ENCODE data around the gene CCL3.
"Not testable (repeated sequence)": the region's sequence is repeated elsewhere in the genome, so short reads cannot be mapped to it uniquely, and the experiment has no call there.

The CCL3 gene

DNA sequence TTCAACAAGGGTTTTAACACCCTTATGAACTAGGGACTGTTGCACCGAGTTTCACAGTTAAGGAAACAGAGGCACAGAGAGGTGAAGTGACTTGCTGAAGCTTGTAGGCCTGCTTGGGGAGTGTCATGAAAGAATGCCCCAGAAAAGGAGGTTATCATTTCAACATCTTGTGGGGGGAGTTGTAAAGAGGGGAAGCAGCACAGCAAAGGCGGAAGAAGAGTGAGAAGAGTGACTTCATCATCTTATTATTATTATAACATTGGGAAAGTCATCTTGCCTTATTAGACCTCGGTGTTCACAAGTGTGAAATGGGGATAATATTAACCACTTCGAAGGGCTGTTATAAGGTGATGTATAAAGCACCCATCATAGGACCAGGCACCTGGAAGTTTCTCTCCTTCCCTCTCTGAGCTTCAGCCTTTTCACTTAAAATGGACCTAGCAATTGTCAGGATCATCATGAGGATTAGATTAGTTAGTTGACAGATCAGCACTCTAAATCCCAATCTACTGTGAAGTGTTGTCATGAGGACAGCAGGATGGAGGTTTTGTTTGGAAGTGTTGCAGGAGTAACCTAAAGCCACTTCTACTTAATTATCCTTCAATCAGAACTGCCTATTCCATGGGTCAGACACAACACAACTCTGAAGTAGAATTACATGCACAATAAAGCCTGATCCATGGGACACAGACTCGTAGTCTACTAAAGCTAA, 16.0 kb upstream of the CCL3 start:
- TF ChIP-seq, protein P1, sequence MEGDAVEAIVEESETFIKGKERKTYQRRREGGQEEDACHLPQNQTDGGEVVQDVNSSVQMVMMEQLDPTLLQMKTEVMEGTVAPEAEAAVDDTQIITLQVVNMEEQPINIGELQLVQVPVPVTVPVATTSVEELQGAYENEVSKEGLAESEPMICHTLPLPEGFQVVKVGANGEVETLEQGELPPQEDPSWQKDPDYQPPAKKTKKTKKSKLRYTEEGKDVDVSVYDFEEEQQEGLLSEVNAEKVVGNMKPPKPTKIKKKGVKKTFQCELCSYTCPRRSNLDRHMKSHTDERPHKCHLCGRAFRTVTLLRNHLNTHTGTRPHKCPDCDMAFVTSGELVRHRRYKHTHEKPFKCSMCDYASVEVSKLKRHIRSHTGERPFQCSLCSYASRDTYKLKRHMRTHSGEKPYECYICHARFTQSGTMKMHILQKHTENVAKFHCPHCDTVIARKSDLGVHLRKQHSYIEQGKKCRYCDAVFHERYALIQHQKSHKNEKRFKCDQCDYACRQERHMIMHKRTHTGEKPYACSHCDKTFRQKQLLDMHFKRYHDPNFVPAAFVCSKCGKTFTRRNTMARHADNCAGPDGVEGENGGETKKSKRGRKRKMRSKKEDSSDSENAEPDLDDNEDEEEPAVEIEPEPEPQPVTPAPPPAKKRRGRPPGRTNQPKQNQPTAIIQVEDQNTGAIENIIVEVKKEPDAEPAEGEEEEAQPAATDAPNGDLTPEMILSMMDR (IDR thresholded peaks at IDR 0.05; ENCODE audit: extremely low read depth, insufficient read depth, missing control alignments) = no peak
- in situ Hi-C loops (cut with MboI; ENCODE audit: low pct_unique_long_range_greater_than_20kb, low sequenced_read_pairs, unreplicated experiment) = no loop called here
- DNase-seq (ENCODE audit: low spot score) = no peak

DNA sequence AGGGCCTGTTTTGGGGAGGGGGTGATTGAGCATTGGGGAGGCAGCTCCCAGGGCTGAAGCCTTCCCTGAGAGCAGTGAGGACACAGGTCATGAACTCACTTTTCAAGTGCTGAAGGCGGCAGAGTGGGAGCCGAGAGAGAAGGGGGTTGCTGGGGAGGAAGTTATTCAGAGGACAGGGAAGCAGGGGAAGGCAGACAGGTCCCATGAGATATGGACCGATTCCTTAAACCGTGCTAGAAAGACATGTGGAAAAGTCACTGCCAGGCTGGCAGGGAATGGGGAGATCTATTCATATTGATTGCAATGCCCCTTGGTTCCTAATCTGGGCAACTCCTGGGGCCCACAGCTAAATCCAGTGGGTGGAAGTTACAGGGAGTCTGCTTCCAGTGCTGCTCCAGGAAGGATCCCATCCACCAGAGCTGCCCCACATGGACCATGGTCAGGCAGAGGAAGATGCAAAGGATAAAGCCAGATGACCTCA, 14.8 kb upstream of the CCL3 start:
- DNase-seq (ENCODE audit: low spot score) = no peak
- TF ChIP-seq, protein P1 (IDR thresholded peaks at IDR 0.05; ENCODE audit: extremely low read depth, insufficient read depth, missing control alignments) = no peak
- in situ Hi-C loops (cut with MboI; ENCODE audit: low pct_unique_long_range_greater_than_20kb, low sequenced_read_pairs, unreplicated experiment) = no loop called here

DNA sequence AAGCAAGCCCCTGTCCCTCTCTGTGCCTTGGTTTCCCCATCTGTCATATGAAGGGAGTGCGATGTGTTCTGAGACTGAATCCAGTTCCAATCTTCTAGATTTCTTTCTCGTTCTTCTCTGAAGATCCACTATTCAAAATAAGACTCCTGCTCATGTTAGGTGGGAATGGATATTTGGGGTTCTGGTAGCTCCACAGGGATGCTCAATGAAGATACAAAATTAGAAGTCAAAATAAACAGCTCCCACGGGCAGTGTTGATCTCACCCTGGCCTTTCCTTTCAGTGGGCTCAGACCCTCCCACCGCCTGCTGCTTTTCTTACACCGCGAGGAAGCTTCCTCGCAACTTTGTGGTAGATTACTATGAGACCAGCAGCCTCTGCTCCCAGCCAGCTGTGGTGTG, 14.3 kb upstream of the CCL3 start:
- DNase-seq (ENCODE audit: low spot score); in situ Hi-C loops (cut with MboI; ENCODE audit: low pct_unique_long_range_greater_than_20kb, low sequenced_read_pairs, unreplicated experiment): not testable (repeated sequence)

DNA sequence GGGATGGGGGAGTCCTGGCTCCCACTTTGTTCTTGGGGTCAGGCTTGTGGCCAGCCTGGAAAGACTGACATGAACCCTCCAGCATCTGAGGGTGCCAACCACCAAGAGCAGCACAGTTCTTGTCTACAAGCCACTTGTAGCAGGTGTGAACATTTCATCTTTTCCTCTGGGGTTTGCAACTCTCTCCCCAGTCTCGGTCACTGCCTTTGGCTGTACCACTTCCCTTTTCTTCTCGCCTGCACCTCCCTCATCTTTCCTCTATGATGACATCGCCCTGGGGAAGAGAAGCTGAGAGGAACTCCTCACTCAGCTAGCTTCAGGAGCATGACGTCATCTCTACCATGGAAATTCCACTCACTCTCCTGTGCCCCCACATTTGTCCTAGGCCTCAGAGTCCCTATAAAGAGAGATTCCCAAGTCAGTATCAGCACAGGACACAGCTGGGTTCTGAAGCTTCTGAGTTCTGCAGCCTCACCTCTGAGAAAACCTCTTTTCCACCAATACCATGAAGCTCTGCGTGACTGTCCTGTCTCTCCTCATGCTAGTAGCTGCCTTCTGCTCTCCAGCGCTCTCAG, 13.5 kb upstream of the CCL3 start, which contains the start of gene CCL4:
Gene CCL4, plus strand, starts transcription at position 427 of the 575 bp plus-strand sequence. Its CDS starts 79 bp downstream, at position 506.
- in situ Hi-C loops (cut with MboI; ENCODE audit: low pct_unique_long_range_greater_than_20kb, low sequenced_read_pairs, unreplicated experiment); DNase-seq (ENCODE audit: low spot score): not testable (repeated sequence)

DNA sequence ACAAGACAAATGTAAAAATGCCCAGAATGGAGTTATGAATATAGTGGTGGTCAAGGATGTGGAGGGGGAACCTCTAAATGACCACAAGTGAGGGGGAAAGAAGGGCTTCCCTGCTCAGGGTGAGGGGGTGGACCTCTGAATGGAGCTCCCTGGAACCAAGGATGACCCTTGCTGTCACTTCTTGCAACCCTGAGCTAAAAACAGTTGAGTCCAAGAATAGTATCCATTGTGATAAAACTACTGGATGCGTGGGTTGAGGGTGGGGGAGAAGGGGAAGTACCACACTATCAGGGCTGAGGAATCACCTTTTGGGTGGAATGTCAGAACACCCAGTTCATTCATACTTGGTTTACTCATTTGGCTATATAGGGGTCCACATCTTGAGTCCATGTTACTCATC, 9.1 kb upstream of the CCL3 start:
- in situ Hi-C loops (cut with MboI; ENCODE audit: low pct_unique_long_range_greater_than_20kb, low sequenced_read_pairs, unreplicated experiment) = not testable (repeated sequence)

DNA sequence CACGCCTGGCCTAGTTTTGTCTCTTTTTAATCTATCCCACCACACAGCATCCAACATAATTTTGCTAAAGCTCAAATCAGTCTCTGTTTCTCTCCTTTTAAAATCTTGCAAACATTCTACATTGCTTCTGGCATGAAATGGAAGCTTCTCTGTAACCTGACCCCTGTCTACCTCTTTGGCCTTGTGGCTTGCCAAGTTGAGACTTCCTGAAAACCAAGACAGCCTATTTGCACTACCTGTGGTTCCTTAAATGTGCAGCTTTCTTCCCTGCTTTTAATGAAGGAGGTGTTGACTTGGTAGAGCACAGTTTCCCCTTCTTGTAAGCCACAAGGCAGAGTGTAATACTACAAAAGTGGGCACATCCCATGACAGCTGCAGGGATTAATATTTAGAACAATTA, 6.0 kb upstream of the CCL3 start:
- in situ Hi-C loops (cut with MboI; ENCODE audit: low pct_unique_long_range_greater_than_20kb, low sequenced_read_pairs, unreplicated experiment) = no loop called here
- DNase-seq (ENCODE audit: low spot score) = no peak
- TF ChIP-seq, protein P1 (IDR thresholded peaks at IDR 0.05; ENCODE audit: extremely low read depth, insufficient read depth, missing control alignments) = no peak

More for the DNA sequence above, 9.1 kb upstream of the CCL3 start:
- not testable (repeated sequence) for DNase-seq (ENCODE audit: low spot score)

DNA sequence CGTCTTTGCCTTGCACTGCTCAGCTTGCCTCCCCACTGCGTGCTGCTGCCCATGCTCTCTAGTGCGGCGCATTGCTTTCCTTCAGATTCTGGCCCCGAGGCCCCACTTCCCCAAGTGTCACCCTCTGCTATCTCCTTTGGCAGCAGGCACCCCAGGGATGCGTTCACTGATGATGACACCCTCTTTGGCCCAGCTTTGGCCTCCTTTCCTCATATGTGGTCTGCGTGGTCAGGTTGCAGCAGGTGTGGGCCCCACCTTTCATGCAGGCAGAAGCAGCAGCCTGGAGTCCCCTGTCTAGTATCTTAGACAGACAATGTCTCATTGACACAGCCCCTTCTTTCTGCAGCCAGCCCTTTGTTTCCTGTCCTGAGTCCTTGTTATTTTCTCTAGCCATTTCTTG, 4.8 kb upstream of the CCL3 start:
- no peak for DNase-seq (ENCODE audit: low spot score)
- in situ Hi-C loops (cut with MboI; ENCODE audit: low pct_unique_long_range_greater_than_20kb, low sequenced_read_pairs, unreplicated experiment) = no loop called here
- TF ChIP-seq, protein P1 (IDR thresholded peaks at IDR 0.05; ENCODE audit: extremely low read depth, insufficient read depth, missing control alignments) = no peak

DNA sequence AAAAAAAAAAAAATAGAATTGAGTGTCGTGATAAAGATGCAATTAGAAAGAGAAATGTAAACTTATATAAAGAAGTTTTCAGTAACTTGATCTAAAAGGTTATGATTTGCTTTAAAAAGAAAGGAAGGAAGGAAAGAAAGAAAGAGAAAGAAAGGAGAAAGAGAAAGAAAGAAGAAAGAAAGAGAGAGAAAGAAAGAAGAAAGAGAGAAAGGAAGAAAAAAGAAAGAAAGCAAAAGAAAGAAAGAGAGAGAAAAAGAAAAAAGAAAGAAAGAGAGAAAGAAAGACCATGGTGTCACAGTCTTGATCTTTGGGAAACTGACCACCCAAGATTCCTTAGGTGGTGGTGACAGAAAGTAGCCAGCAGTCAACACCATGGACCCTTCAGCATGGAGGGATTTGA, 4.3 kb upstream of the CCL3 start:
- TF ChIP-seq, protein P1 (IDR thresholded peaks at IDR 0.05; ENCODE audit: extremely low read depth, insufficient read depth, missing control alignments) = no peak
- in situ Hi-C loops (cut with MboI; ENCODE audit: low pct_unique_long_range_greater_than_20kb, low sequenced_read_pairs, unreplicated experiment) = no loop called here
- no peak for DNase-seq (ENCODE audit: low spot score)

DNA sequence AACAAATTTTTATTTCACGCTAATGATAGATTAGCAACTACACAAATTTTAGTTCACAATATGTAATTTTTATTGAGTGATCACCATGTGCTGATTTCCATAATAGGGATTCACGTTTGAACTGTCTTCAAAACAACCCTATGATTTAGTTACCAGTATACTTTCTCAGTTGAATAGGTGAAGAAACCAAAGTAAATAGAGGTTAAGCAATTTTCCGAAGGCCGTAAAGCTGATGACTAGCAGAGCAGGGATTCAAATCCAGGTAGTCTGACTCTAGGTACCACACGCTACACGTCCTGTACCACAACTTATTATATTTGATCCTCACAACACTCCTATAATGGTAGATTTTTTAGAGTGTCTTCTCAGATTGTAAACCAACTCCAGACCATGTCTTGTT, 2.8 kb upstream of the CCL3 start:
- DNase-seq (ENCODE audit: low spot score); in situ Hi-C loops (cut with MboI; ENCODE audit: low pct_unique_long_range_greater_than_20kb, low sequenced_read_pairs, unreplicated experiment): not testable (repeated sequence)

All from GM13977 (cell line).